Prostate gland (tissue), 2 donors: Measurements from ENCODE around the gene SBF2.
"Not testable (repeated sequence)": the region's sequence is repeated elsewhere in the genome, so short reads cannot be mapped to it uniquely, and the experiment has no call there.

ENCODE experiments used
- CTCF ChIP-seq, 4 experiments: fragments of 200-600 bp in 2 of 4; fragments of 450-650 bp in 2 of 4; sonication (generic) in 2 of 4; IDR thresholded peaks; 1 replicate in 3 of 4; 2 replicates in 1 of 4; pipeline ENCODE4 v1.5.1; 2016 to 2019; ENCODE audit warnings: antibody characterized with exemption in 4 of 4, mild to moderate bottlenecking in 2 of 4, moderate library complexity in 2 of 4
- POLR2A ChIP-seq: fragments of 450-650 bp; IDR thresholded peaks from one replicate; pipeline ENCODE4 v1.6.1; 2016; ENCODE audit warnings: antibody characterized with exemption, mild to moderate bottlenecking

GRCh38 chr11:9900253-9900652 lies 393.8 kb downstream of the SBF2 start:
- TF ChIP-seq CTCF (IDR thresholded peaks at IDR 0.05); POLR2A: not testable (repeated sequence)
